Measurements from ENCODE around the gene EPB41L4A.
"Not testable (repeated sequence)": the region's sequence is repeated elsewhere in the genome, so short reads cannot be mapped to it uniquely, and the experiment has no call there.

The EPB41L4A gene

DNA sequence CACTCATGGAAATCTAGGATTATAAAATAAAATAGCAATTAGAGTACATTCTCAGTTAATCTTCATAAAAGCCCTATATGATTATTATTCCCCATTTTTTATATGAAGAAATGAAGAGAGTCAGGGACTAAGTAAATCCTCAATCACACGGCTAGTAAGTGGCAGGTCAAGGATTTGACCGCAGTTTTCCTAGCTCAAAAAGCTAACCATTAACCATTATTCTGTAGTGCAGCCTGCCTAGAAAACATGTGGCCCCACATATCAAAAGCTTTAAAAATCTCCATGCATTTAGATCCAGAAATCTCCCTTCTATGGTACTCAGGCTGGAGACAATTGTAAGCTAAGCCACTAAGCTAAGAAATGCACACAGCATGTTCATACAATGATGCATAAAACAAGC is 21.4 kb downstream of the EPB41L4A start:
- DNase-seq (ENCODE audit: low read depth in 2 of 2): no peak

GRCh38 chr5:112396430-112396829 is 22.6 kb downstream of the EPB41L4A start:
- no peak for DNase-seq (ENCODE audit: low read depth in 2 of 2)

- DNase-seq (ENCODE audit: low read depth in 2 of 2): not testable (repeated sequence)
These were observed 23.8 kb downstream of the EPB41L4A start for GRCh38 chr5:112395299-112395698.

DNA sequence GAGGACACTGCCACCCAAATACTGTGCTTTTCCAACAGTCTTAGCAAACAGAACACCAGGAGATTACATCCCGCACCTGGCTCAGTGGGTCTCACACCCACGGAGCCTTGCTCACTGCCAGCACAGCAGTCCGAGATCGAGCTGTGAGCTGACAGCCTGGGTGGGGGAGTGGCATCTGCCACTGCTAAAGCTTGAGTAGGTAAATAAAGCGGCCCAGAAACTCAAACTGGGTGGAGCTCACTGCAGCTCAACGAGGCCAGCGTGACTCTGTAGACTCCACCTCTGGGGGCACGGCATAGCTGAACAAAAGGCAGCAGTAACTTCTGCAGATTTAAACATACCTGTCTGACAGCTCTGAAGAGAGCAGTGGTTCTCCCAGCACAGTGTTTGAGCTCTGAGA is 28.8 kb downstream of the EPB41L4A start:
- DNase-seq (ENCODE audit: low read depth in 2 of 2): no peak

- DNase-seq (ENCODE audit: low read depth in 2 of 2): no peak
These were observed 30.3 kb downstream of the EPB41L4A start for GRCh38 chr5:112388739-112389138.

DNA sequence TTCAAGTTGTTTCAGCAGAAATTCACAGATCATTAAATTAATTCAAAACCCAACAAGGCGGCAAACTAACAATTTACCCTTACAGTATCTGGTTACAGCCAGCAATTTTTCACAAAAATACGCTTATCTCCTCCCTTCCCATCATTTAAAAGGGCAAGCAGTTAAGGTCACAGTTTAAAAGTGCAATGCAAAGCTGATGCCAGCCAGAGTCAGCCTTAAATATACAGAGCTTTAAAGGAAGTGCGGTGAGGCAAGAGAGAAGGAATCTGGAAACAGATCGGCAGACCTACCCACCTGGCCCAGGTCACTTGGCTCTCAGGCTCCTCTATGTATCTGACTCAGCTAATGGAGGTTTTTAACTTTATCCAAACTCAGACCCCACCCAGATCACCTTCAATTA is 31.0 kb downstream of the EPB41L4A start:
- no peak for DNase-seq (ENCODE audit: low read depth in 2 of 2)

DNA sequence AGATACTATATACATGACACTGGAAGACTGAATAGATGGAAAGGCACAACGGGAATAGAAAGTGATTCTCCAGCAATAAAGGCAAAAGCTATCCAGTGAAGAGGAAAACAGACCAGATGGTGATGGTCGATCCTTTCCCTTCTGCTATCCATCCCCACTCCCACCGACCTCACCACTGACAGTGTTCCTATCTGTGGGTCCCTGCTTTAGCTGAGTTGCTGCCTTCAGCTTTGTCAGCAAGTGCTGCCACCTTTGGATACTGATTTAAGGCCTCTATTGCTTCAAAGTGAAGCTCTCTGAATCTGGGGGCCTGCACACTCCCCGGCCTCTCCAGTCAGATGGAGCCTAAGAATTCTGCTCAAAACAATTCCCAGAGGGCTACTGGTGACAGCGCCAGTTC is 32.3 kb downstream of the EPB41L4A start:
- DNase-seq (ENCODE audit: low read depth in 2 of 2): no peak

GRCh38 chr5:112385969-112386368 is 33.1 kb downstream of the EPB41L4A start:
- DNase-seq (ENCODE audit: low read depth in 2 of 2): no peak

DNA sequence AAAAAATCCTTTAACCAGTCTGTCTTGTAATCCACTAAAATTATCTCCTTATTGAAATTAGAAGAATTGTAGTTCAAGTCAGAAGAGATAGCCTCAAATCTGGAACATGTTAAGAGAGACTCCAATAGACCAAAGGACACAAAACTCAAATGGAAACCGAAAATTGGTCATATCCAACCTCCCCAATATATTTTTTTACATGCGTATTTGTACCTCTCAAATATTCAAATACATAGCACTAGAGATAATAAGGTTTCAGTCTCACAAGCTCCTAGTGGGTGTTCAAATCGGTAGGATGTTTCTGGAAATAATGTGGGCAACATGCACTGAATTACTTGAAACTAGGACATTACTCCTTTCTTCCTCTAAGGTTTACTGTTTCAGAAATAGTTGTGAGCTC is 33.5 kb downstream of the EPB41L4A start:
- no peak for DNase-seq (ENCODE audit: low read depth in 2 of 2)

GRCh38 chr5:112384523-112384922 is 34.6 kb downstream of the EPB41L4A start:
- no peak for DNase-seq (ENCODE audit: low read depth in 2 of 2)

DNA sequence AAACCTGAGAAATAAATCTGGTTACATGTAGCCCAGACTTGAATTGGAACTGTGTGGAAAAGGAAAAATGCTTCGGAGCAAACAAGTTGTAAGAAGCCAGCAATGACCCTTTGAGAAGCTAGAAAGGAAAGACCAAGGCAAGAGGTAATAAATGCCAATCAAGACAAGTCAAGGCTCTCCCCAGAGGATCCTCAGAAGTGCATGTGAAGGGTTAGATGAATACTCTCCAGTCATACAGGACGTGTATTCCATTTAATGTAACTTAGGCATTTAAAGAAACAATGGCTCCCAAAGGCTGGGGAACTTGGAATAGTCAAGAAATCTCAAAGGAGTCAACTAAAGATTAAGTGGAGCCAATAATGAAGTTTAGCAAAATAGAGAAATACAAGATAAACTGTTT is 36.2 kb downstream of the EPB41L4A start:
- no peak for DNase-seq (ENCODE audit: low read depth in 2 of 2)

- no peak for DNase-seq (ENCODE audit: low read depth in 2 of 2)
These were observed 37.6 kb downstream of the EPB41L4A start for GRCh38 chr5:112381521-112381920.

- no peak for DNase-seq (ENCODE audit: low read depth in 2 of 2)
These were observed 39.3 kb downstream of the EPB41L4A start for GRCh38 chr5:112379542-112380325.

DNA sequence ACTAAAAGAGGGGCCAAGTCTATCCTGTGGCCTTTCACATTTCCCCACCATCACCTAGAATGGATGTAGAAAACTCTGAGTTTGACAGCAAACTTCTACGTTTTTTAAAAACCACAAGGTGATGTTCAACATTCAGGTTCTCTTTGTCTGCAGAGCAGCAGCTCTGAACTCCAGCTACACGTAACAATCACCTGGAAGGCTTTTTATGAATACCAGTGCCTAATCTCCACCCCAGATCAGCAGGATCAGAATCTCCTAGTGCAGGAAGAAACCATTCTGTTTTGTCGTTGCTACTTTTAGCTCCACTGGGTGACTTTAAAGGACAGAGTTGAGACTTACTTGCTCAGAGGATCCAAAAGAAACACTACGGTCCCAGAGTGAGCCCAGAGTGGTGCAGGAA is 44.3 kb downstream of the EPB41L4A start:
- no peak for DNase-seq (ENCODE audit: low read depth in 2 of 2)

GRCh38 chr5:112374356-112374755 is 44.7 kb downstream of the EPB41L4A start:
- no peak for DNase-seq (ENCODE audit: low read depth in 2 of 2)

GRCh38 chr5:112373885-112374284 is 45.2 kb downstream of the EPB41L4A start:
- DNase-seq (ENCODE audit: low read depth in 2 of 2): no peak

GRCh38 chr5:112372543-112372942 is 46.5 kb downstream of the EPB41L4A start:
- no peak for DNase-seq (ENCODE audit: low read depth in 2 of 2)

DNA sequence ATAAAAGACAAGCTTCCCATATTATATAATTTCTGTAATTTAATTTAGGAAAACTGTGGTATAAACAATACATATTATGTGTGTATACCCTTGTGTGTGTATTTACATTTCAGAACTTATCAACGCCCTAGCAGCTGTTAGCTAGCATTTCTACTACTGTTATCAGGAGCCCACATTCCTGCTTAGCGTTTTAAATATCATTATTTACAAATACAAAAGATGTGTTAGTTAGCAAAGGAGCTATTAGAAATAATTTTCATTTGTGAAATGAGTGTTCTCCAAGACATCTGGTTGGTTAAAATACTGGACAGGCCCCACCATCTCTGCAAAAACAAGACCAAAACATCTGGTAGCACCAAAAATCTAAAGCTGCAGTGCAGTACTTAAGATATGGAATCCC is 48.0 kb downstream of the EPB41L4A start:
- DNase-seq (ENCODE audit: low read depth in 2 of 2): no peak

- DNase-seq (ENCODE audit: low read depth in 2 of 2): no peak
These were observed 51.7 kb downstream of the EPB41L4A start for GRCh38 chr5:112367400-112367799.

GRCh38 chr5:112366987-112367386 is 52.1 kb downstream of the EPB41L4A start:
- DNase-seq (ENCODE audit: low read depth in 2 of 2): no peak

GRCh38 chr5:112360740-112361139 is 58.3 kb downstream of the EPB41L4A start:
- DNase-seq (ENCODE audit: low read depth in 2 of 2): not testable (repeated sequence)

- no peak for DNase-seq (ENCODE audit: low read depth in 2 of 2)
These were observed 62.7 kb downstream of the EPB41L4A start for GRCh38 chr5:112356178-112356956.

- DNase-seq (ENCODE audit: low read depth in 2 of 2): no peak
These were observed 63.9 kb downstream of the EPB41L4A start for GRCh38 chr5:112355058-112355685.
